Measurements from ENCODE around the gene AP1S1. TPM values are rescaled to one million over a fixed set of nuclear protein-coding genes. Genes with fewer than 3 reads are reported as not detected.

Gene AP1S1
- total and polyA plus RNA-seq, 2 of the 13 experiments (the other 11 are each of a cell fraction or from before 2014, with no cell fraction given), result 57.5 to 68.1 TPM

DNA sequence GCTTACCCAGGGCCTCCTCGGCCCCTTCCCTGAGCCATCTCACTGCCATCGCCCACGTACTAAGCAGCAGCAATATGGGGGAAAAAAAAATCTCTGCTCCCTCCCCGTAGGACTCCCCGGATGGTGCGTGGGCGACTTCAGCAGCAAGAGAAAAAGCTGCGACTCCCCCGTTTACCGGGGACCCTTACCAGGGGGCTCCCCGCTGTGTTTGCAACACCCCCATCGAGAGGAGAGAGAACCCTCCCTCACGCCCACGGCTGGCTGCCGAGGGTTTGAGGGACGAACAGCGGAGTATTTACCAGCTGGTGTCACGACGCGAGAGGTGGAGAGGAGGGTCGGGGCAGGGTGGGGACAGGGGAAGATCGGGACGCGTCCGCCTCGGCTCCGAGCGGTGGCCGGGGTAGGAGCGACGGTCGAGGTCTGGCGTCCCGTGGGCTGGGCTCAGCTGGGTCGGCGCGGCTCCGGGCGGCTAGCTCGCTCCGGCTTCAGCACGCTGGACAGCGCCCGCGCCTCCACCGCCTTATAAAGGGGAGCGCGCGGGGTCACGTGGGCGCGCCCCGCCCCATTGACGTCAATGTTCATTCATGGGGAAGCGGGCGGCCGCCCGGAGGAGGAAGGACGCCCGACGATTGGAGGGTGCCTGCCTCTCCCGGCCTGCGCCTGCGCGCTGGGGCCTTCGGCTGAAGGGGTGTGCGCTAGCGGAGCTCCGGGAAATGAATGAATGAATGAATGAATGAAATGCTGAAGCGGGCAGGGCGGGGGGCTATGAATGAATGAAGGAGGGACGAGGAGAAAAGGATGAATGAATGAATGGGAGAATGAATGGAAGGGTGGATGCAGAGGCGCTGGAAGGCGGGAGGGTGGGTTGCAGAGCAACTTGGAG lies 11.0 kb downstream of the AP1S1 start, which contains the start of gene VGF (continued):
- TF ChIP-seq PHF8 (CRISPR knock-in tag; IDR thresholded peaks at IDR 0.05) (0 out of 2 replicates have a peak, but pooled peaks have one; percentile 28), ARHGAP35 (CRISPR knock-in tag; IDR thresholded peaks at IDR 0.05; ENCODE audit: borderline replicate concordance) (peak; percentile 94), ZBTB8A (CRISPR knock-in tag; IDR thresholded peaks at IDR 0.05; ENCODE audit: borderline replicate concordance, low read depth) (peak; percentile 37; the same call in 1 of the 2 replicates), POLR2A (IDR thresholded peaks at IDR 0.05; ENCODE audit: insufficient read depth in 1 of 2, low read depth in 2 of 2, low read length in 2 of 2) (no peak), ZNF607 (CRISPR knock-in tag; IDR thresholded peaks at IDR 0.05; ENCODE audit: borderline replicate concordance) (peak; percentile 98), IKZF4 (CRISPR knock-in tag; IDR thresholded peaks at IDR 0.05; ENCODE audit: borderline replicate concordance, low read depth, not compliant biosample characterization) (peak; percentile 99), PITX1 (CRISPR knock-in tag; IDR thresholded peaks at IDR 0.05) (peak; percentile 91), ZNF776 (CRISPR knock-in tag; IDR thresholded peaks at IDR 0.05) (peak; percentile 98), TAF15 (IDR thresholded peaks at IDR 0.05; ENCODE audit: low read depth, low read length, poor library complexity, severe bottlenecking) (peak; percentile 39), CHD4 (IDR thresholded peaks at IDR 0.05; ENCODE audit: borderline replicate concordance, low read length) (no peak), PCBP2 (optimal IDR thresholded peaks at IDR 0.05; ENCODE audit: low read depth, low read length, poor library complexity, severe bottlenecking) (no peak), BORCS8-MEF2B (CRISPR knock-in tag; IDR thresholded peaks at IDR 0.05) (peak; percentile 99), ZNF335 (CRISPR knock-in tag; IDR thresholded peaks at IDR 0.05) (peak; percentile 95), NAIF1 (CRISPR knock-in tag; IDR thresholded peaks at IDR 0.05; ENCODE audit: borderline replicate concordance) (peak; percentile 84; the same call in 1 of the 2 replicates), NFE2L2 (IDR thresholded peaks at IDR 0.05; ENCODE audit: low read length) (no peak), PHB2 (IDR thresholded peaks at IDR 0.05; ENCODE audit: partially characterized antibody) (no peak), NR2C2 (CRISPR knock-in tag; IDR thresholded peaks at IDR 0.05; ENCODE audit: borderline replicate concordance) (peak; percentile 38; the same call in 1 of the 2 replicates), ZSCAN9 (CRISPR knock-in tag; IDR thresholded peaks at IDR 0.05; ENCODE audit: borderline replicate concordance) (peak; percentile 100)
- TF ChIP-seq, protein P1, sequence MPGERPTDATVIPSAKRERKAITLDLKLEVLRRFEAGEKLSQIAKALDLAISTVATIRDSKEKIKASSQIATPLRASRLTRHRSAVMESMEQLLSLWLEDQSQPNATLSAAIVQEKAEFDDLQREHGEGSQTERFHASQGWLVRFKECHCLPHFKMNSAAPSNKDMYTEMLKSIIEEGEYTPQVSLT (CRISPR knock-in tag; IDR thresholded peaks at IDR 0.05; ENCODE audit: borderline replicate concordance, low read depth), result peak; percentile 82; the same call in 1 of the 2 replicates
- TF ChIP-seq, protein P2, sequence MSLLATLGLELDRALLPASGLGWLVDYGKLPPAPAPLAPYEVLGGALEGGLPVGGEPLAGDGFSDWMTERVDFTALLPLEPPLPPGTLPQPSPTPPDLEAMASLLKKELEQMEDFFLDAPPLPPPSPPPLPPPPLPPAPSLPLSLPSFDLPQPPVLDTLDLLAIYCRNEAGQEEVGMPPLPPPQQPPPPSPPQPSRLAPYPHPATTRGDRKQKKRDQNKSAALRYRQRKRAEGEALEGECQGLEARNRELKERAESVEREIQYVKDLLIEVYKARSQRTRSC (CRISPR knock-in tag; IDR thresholded peaks at IDR 0.05; ENCODE audit: low read depth), result peak; percentile 91; the same call in 1 of the 2 replicates
- TF ChIP-seq, protein P3, sequence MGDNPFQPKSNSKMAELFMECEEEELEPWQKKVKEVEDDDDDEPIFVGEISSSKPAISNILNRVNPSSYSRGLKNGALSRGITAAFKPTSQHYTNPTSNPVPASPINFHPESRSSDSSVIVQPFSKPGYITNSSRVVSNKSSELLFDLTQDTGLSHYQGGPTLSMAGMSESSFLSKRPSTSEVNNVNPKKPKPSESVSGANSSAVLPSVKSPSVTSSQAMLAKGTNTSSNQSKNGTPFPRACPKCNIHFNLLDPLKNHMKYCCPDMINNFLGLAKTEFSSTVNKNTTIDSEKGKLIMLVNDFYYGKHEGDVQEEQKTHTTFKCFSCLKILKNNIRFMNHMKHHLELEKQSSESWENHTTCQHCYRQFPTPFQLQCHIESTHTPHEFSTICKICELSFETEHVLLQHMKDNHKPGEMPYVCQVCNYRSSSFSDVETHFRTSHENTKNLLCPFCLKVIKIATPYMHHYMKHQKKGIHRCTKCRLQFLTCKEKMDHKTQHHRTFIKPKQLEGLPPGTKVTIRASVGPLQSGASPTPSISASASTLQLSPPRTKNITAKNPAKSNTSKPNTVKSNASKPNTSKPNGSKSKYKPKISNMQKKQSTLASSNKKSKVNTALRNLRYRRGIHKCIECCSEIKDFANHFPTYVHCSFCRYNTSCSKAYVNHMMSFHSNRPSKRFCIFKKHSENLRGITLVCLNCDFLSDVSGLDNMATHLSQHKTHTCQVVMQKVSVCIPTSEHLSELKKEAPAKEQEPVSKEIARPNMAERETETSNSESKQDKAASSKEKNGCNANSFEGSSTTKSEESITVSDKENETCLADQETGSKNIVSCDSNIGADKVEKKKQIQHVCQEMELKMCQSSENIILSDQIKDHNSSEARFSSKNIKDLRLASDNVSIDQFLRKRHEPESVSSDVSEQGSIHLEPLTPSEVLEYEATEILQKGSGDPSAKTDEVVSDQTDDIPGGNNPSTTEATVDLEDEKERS (CRISPR knock-in tag; IDR thresholded peaks at IDR 0.05), result peak; percentile 97

Measured in HepG2 (cell line).